C4-2B (cell line): ENCODE data around the gene MIOX.

Source experiments
- ZFX ChIP-seq: fragments of 450-650 bp; IDR thresholded peaks from 2 replicates; pipeline ENCODE4 v1.6.1; 2017
- TF ChIP-seq, protein P1 (sequence below): fragments of 450-650 bp; conservative IDR thresholded peaks from 2 replicates; pipeline ENCODE4 v1.5.1; 2017; ENCODE audit warnings: mild to moderate bottlenecking

DNA sequence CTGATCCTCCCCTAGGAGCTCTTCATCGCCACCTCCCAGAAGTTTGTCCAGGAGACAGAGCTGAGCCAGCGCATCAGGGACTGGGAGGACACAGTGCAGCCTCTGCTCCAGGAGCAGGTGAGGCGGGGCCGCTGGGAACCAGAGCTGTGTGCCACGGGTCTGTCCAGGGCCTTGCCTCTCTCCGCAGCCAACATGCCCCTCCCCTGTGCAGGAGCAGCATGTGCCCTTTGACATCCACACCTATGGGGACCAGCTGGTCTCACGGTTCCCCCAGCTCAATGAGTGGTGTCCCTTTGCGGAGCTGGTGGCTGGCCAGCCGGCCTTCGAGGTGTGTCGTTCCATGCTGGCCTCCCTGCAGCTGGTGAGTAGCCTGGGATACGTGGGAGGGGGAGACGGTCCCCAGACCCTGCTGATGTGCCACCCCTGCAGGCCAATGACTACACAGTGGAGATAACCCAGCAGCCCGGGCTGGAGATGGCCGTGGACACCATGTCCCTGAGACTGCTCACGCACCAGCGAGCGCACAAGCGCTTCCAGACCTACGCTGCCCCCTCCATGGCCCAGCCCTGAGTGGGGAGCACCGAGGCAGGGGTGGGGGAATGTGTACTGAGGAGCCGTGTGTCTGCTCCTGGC, 36.3 kb downstream of the MIOX start:
- TF ChIP-seq, protein P1, sequence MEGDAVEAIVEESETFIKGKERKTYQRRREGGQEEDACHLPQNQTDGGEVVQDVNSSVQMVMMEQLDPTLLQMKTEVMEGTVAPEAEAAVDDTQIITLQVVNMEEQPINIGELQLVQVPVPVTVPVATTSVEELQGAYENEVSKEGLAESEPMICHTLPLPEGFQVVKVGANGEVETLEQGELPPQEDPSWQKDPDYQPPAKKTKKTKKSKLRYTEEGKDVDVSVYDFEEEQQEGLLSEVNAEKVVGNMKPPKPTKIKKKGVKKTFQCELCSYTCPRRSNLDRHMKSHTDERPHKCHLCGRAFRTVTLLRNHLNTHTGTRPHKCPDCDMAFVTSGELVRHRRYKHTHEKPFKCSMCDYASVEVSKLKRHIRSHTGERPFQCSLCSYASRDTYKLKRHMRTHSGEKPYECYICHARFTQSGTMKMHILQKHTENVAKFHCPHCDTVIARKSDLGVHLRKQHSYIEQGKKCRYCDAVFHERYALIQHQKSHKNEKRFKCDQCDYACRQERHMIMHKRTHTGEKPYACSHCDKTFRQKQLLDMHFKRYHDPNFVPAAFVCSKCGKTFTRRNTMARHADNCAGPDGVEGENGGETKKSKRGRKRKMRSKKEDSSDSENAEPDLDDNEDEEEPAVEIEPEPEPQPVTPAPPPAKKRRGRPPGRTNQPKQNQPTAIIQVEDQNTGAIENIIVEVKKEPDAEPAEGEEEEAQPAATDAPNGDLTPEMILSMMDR = no peak
- no peak for TF ChIP-seq ZFX
